C4-2B (cell line): ENCODE data around the gene CETP.

Experiments
- ZFX ChIP-seq: fragments of 450-650 bp; IDR thresholded peaks from 2 replicates; pipeline ENCODE4 v1.6.1; 2017
- TF ChIP-seq, protein P1 (sequence below): fragments of 450-650 bp; conservative IDR thresholded peaks from 2 replicates; pipeline ENCODE4 v1.5.1; 2017; ENCODE audit warnings: mild to moderate bottlenecking

DNA sequence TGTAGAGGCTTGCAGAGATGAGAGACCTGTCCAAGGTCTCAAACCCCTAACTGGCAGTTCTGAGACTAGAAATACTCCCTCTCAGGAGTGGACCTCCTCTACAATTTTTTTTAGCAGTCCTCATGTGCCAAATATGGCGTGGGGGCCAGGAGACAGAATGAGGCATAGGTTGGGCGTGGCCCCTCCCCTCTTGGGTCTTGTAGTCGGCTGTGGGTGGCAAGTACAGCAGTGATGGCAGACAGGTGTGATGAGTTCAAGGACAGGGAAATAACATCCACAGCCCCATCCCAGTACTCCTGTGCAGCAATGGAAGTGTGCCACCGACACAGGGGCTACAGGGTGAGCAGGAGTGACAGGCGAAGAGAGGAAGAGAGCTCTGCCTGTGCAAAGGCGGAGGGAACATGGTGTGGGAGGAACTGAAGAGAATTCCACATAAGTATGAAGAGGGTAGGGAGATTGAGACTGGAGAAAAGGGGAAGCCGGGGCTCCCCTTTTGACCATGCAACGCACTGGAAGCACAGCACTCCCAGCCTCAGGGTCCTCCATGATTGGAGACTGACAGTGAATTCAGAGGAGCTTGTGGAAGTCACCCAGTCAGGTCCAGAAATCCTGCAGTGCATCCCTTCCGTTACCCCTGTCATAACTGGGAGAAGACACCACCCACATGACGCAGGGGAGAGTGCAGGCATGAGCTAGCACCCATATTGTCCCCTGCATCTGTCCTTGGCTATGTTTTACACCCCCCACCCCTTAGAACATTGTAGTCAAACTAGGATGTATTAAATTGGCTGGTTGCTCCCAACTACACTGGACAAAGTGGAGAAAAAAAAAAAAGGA lies 14.8 kb upstream of the CETP start:
- TF ChIP-seq, protein P1, sequence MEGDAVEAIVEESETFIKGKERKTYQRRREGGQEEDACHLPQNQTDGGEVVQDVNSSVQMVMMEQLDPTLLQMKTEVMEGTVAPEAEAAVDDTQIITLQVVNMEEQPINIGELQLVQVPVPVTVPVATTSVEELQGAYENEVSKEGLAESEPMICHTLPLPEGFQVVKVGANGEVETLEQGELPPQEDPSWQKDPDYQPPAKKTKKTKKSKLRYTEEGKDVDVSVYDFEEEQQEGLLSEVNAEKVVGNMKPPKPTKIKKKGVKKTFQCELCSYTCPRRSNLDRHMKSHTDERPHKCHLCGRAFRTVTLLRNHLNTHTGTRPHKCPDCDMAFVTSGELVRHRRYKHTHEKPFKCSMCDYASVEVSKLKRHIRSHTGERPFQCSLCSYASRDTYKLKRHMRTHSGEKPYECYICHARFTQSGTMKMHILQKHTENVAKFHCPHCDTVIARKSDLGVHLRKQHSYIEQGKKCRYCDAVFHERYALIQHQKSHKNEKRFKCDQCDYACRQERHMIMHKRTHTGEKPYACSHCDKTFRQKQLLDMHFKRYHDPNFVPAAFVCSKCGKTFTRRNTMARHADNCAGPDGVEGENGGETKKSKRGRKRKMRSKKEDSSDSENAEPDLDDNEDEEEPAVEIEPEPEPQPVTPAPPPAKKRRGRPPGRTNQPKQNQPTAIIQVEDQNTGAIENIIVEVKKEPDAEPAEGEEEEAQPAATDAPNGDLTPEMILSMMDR: no peak
- TF ChIP-seq ZFX: no peak
